Neural crest cell (in vitro differentiated cells): ENCODE results near the gene CCDC88B. TPM values are rescaled to one million over a fixed set of nuclear protein-coding genes. Genes with fewer than 3 reads are reported as not detected.

Experiments
- DNase-seq: peaks from one replicate; pipeline ENCODE4 v3.0.0; 2021; ENCODE audit warnings: low read depth, mixed read lengths, low spot score
- H3K27ac Mint-ChIP-seq: one replicate; pipeline ENCODE4 v1.8.0; 2021; ENCODE audit warnings: mild to moderate bottlenecking, mixed read lengths; ENCODE audit not compliant: unreplicated experiment
- H3K27me3 Mint-ChIP-seq: 2 replicates; pipeline ENCODE4 v1.8.0; 2021; ENCODE audit warnings: low read depth, mild to moderate bottlenecking, mixed read lengths
- H3K36me3 Mint-ChIP-seq: 2 replicates; pipeline ENCODE4 v1.8.0; 2021; ENCODE audit warnings: low read depth, mild to moderate bottlenecking, mixed read lengths
- H3K4me1 Mint-ChIP-seq: 2 replicates; pipeline ENCODE4 v1.8.0; 2021; ENCODE audit warnings: mixed read lengths
- H3K4me3 Mint-ChIP-seq: one replicate; pipeline ENCODE4 v1.8.0; 2021; ENCODE audit warnings: mild to moderate bottlenecking, mixed read lengths
- H3K9me3 Mint-ChIP-seq: 2 replicates; pipeline ENCODE4 v1.8.0; 2021; ENCODE audit warnings: mixed read lengths
- total RNA-seq: library from RNA; stranded (reverse); gene quantifications from 2 replicates; pipeline ENCODE4 v1.2.1, GENCODE V29; 2021
- TF ChIP-seq, protein P1 (sequence below): fragments of 200-600 bp; sonication (generic); conservative IDR thresholded peaks from 2 replicates; pipeline ENCODE4 v1.5.0; 2021; ENCODE audit warnings: antibody characterized with exemption, mild to moderate bottlenecking

Gene CCDC88B
- total RNA-seq, 1 donor from 2014 or later = 1.1 TPM

GRCh38 chr11:64369440-64370421 is 29.7 kb downstream of the CCDC88B start:
- Mint-ChIP-seq H3K4me1 (peaks cover 8% of the 10 kb centered on the region), H3K9me3 (no peaks in the 10 kb centered on the region), H3K4me3 (no peak overlapping the region), H3K27ac (no peak overlapping the region), H3K27me3 (no peaks in the 10 kb centered on the region), H3K36me3 (peaks cover 15% of the 10 kb centered on the region)
- no peak for DNase-seq
- TF ChIP-seq, protein P1, sequence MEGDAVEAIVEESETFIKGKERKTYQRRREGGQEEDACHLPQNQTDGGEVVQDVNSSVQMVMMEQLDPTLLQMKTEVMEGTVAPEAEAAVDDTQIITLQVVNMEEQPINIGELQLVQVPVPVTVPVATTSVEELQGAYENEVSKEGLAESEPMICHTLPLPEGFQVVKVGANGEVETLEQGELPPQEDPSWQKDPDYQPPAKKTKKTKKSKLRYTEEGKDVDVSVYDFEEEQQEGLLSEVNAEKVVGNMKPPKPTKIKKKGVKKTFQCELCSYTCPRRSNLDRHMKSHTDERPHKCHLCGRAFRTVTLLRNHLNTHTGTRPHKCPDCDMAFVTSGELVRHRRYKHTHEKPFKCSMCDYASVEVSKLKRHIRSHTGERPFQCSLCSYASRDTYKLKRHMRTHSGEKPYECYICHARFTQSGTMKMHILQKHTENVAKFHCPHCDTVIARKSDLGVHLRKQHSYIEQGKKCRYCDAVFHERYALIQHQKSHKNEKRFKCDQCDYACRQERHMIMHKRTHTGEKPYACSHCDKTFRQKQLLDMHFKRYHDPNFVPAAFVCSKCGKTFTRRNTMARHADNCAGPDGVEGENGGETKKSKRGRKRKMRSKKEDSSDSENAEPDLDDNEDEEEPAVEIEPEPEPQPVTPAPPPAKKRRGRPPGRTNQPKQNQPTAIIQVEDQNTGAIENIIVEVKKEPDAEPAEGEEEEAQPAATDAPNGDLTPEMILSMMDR = no peak

- H3K4me1 Mint-ChIP-seq = peaks cover 8% of the 10 kb centered on the region
- TF ChIP-seq, protein P1 = no peak
- H3K36me3 Mint-ChIP-seq = peaks cover 15% of the 10 kb centered on the region
- DNase-seq = no peak
- no peak overlapping the region for H3K27ac Mint-ChIP-seq
- no peaks in the 10 kb centered on the region for H3K27me3 Mint-ChIP-seq
- H3K9me3 Mint-ChIP-seq = no peaks in the 10 kb centered on the region
- no peak overlapping the region for H3K4me3 Mint-ChIP-seq
Measured at GRCh38 chr11:64371201-64371600, 31.2 kb downstream of the CCDC88B start.

DNA sequence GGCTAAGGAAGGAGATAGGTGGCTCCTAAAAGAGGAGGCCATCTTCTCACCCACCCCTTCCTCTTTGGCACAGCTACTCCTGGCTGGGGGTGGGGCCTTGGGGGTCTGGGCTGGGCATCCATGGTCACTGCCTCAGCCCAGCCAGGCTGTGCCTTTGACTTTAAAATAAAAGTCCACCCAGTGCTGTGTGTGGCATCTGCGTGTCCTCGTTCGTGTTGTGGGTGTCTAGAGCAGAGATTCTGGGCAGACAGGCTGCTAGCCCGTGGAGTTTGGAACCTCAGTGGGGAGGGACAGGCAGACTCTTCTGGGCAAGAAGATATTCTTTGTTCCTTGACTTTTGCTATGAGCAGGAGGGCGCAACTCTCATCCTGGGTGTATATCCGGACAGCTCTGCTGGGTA is 32.0 kb downstream of the CCDC88B start:
- peaks cover 4% of the 10 kb centered on the region for H3K4me1 Mint-ChIP-seq
- no peak overlapping the region for H3K27ac Mint-ChIP-seq
- TF ChIP-seq, protein P1 = no peak

DNA sequence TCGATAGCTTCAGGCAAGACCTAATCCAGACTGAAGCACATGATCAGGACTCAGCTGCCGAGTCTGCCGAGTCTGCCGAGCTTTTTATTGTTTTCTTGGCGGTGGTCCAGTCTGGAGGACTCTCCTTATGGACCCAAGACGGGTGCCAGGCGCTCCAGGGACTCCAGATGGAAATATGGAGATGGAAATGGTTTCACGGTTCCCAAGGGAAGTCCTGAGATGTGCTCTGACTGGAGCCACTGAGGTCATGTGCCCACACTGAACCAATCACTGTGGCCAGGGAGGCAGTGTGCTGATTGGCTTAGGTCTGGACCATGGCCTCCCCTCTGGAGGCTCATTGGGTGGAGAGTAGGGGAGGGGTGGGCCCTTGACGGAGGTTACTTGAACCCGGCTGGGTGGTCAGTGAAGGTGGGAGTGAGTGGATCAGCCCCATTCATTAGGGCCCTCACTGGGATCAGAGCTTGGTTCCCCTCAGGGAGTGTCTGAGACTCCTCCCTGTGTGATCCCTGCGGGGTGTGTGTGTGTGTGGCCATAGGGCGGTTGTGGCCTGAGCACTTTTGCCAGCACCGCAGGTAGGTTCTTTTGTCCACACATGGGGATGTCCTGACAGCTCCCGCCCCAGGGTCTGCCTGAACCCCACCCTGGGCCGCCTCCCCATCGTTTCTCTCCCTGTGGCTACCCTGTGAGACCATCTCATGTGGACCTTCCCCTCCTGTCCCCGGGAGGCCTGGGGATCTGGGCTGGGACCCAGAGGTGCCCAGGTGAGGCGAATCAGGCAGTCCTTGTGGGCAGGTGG is 33.0 kb downstream of the CCDC88B start:
- Mint-ChIP-seq H3K4me1 (peaks cover 4% of the 10 kb centered on the region), H3K27me3 (no peaks in the 10 kb centered on the region), H3K27ac (no peak overlapping the region), H3K4me3 (no peak overlapping the region), H3K36me3 (peaks cover 9% of the 10 kb centered on the region), H3K9me3 (no peaks in the 10 kb centered on the region)
- DNase-seq = no peak
- TF ChIP-seq, protein P1 = no peak

More for the DNA sequence above, 32.0 kb downstream of the CCDC88B start:
- H3K9me3 Mint-ChIP-seq = no peaks in the 10 kb centered on the region
- H3K4me3 Mint-ChIP-seq = no peak overlapping the region
- H3K36me3 Mint-ChIP-seq = peaks cover 9% of the 10 kb centered on the region
- H3K27me3 Mint-ChIP-seq = no peaks in the 10 kb centered on the region
- no peak for DNase-seq

GRCh38 chr11:64373598-64373974 is 33.6 kb downstream of the CCDC88B start:
- TF ChIP-seq, protein P1 = no peak
- H3K36me3 Mint-ChIP-seq = peaks cover 9% of the 10 kb centered on the region
- peaks cover 4% of the 10 kb centered on the region for H3K4me1 Mint-ChIP-seq
- H3K9me3 Mint-ChIP-seq = no peaks in the 10 kb centered on the region
- H3K4me3 Mint-ChIP-seq = no peak overlapping the region
- no peak overlapping the region for H3K27ac Mint-ChIP-seq
- no peak for DNase-seq
- no peaks in the 10 kb centered on the region for H3K27me3 Mint-ChIP-seq
